ENCODE results near the gene SP110.

SP110 gene

GRCh38 chr2:230152334-230152733 lies 67.5 kb downstream of the SP110 start:
- Histone ChIP-seq H3K36me3 (ENCODE audit: control insufficient read depth, insufficient read depth, low read length) (no peaks in the 10 kb centered on the region), H3K27me3 (replicated peaks; ENCODE audit: control insufficient read depth, insufficient read depth, low read length) (no peaks in the 10 kb centered on the region), H3K4me3 (replicated peaks; ENCODE audit: low read depth, low read length) (no peak overlapping the region)
- TF ChIP-seq CTCF (IDR thresholded peaks at IDR 0.05; ENCODE audit: insufficient read depth, low read length, poor library complexity, severe bottlenecking), result no peak
- no peak for DNase-seq (ENCODE audit: extremely low read depth, insufficient read length)

- DNase-seq (ENCODE audit: extremely low read depth, insufficient read length), result no peak
- no peak for TF ChIP-seq CTCF (IDR thresholded peaks at IDR 0.05; ENCODE audit: insufficient read depth, low read length, poor library complexity, severe bottlenecking)
- H3K36me3 ChIP-seq (ENCODE audit: control insufficient read depth, insufficient read depth, low read length), result no peaks in the 10 kb centered on the region
- no peak overlapping the region for H3K4me3 ChIP-seq (replicated peaks; ENCODE audit: low read depth, low read length)
- no peaks in the 10 kb centered on the region for H3K27me3 ChIP-seq (replicated peaks; ENCODE audit: control insufficient read depth, insufficient read depth, low read length)
Measured at GRCh38 chr2:230144355-230144754, 75.4 kb downstream of the SP110 start.

GRCh38 chr2:230140667-230141066 lies 79.1 kb downstream of the SP110 start:
- no peak for DNase-seq (ENCODE audit: extremely low read depth, insufficient read length)
- Histone ChIP-seq H3K4me3 (replicated peaks; ENCODE audit: low read depth, low read length) (no peak overlapping the region), H3K36me3 (ENCODE audit: control insufficient read depth, insufficient read depth, low read length) (no peaks in the 10 kb centered on the region), H3K27me3 (replicated peaks; ENCODE audit: control insufficient read depth, insufficient read depth, low read length) (no peaks in the 10 kb centered on the region)
- no peak for TF ChIP-seq CTCF (IDR thresholded peaks at IDR 0.05; ENCODE audit: insufficient read depth, low read length, poor library complexity, severe bottlenecking)

- DNase-seq (ENCODE audit: extremely low read depth, insufficient read length), result no peak
- H3K4me3 ChIP-seq (replicated peaks; ENCODE audit: low read depth, low read length), result no peak overlapping the region
- no peak for TF ChIP-seq CTCF (IDR thresholded peaks at IDR 0.05; ENCODE audit: insufficient read depth, low read length, poor library complexity, severe bottlenecking)
- no peaks in the 10 kb centered on the region for H3K36me3 ChIP-seq (ENCODE audit: control insufficient read depth, insufficient read depth, low read length)
- no peaks in the 10 kb centered on the region for H3K27me3 ChIP-seq (replicated peaks; ENCODE audit: control insufficient read depth, insufficient read depth, low read length)
Measured at GRCh38 chr2:230137902-230138539, 81.8 kb downstream of the SP110 start.

GRCh38 chr2:230135130-230135525 lies 84.7 kb downstream of the SP110 start:
- DNase-seq (ENCODE audit: extremely low read depth, insufficient read length), result no peak
- Histone ChIP-seq H3K36me3 (ENCODE audit: control insufficient read depth, insufficient read depth, low read length) (no peaks in the 10 kb centered on the region), H3K27me3 (replicated peaks; ENCODE audit: control insufficient read depth, insufficient read depth, low read length) (no peaks in the 10 kb centered on the region), H3K4me3 (replicated peaks; ENCODE audit: low read depth, low read length) (no peak overlapping the region)
- TF ChIP-seq CTCF (IDR thresholded peaks at IDR 0.05; ENCODE audit: insufficient read depth, low read length, poor library complexity, severe bottlenecking), result no peak
